ENCODE measurements around the gene BICD1.

BICD1 gene

GRCh38 chr12:32211900-32212156 lies 105.2 kb downstream of the BICD1 start:
- H2AFZ ChIP-seq (ENCODE audit: low read depth, low read length): no peak overlapping the region
- H3K36me3 ChIP-seq (ENCODE audit: insufficient read depth, low read length): peaks cover 9% of the 10 kb centered on the region
- H3K27ac ChIP-seq (ENCODE audit: low read length): no peak overlapping the region
- no peak overlapping the region for H3K4me2 ChIP-seq (ENCODE audit: insufficient read depth, low read length)
- TF ChIP-seq EZH2 (IDR thresholded peaks at IDR 0.05; ENCODE audit: borderline replicate concordance, low read depth, low read length, severe bottlenecking): no peak
- no peak for TF ChIP-seq CTCF (IDR thresholded peaks at IDR 0.05; ENCODE audit: borderline replicate concordance, extremely low read depth, low read length, poor library complexity, severe bottlenecking)
- no peaks in the 10 kb centered on the region for H3K9me3 ChIP-seq (ENCODE audit: insufficient read depth, low read length, severe bottlenecking)
- H4K20me1 ChIP-seq (ENCODE audit: insufficient read depth, low read length): no peaks in the 10 kb centered on the region
- no peaks in the 10 kb centered on the region for H3K79me2 ChIP-seq (ENCODE audit: insufficient read depth, low read length)
- DNase-seq: no peak
- ATAC-seq (ENCODE audit: insufficient read depth, low read depth): no peak
- no peak overlapping the region for H3K4me3 ChIP-seq (ENCODE audit: low read depth in 1 of 2, low read length in 2 of 2)
- no peaks in the 10 kb centered on the region for H3K4me1 ChIP-seq (ENCODE audit: insufficient read depth, low read length)
- no peaks in the 10 kb centered on the region for H3K27me3 ChIP-seq (ENCODE audit: insufficient read depth, low read length, poor library complexity)
- H3K9ac ChIP-seq (ENCODE audit: low read depth, low read length): no peak overlapping the region

DNA sequence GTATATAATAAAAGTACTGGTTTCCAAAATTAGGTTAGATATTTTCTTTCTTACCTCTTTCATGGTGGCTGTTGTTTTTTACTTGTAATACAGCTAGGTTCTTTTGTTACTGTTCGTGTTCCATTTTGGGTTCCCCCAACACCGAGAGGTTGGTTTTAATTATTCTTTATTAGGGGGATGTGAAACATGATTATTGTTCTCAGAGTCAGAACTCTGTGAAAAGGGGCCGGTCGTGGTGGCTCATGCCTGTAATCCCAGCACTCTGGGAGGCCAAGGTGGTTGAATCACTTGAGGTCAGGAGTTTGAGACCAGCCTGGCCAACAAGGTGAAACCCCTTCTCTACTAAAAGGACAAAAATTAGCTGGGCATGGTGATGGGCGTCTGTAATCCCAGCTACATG lies 108.1 kb downstream of the BICD1 start:
- Histone ChIP-seq H4K20me1 (ENCODE audit: insufficient read depth, low read length) (no peaks in the 10 kb centered on the region), H3K79me2 (ENCODE audit: insufficient read depth, low read length) (no peaks in the 10 kb centered on the region)

DNA sequence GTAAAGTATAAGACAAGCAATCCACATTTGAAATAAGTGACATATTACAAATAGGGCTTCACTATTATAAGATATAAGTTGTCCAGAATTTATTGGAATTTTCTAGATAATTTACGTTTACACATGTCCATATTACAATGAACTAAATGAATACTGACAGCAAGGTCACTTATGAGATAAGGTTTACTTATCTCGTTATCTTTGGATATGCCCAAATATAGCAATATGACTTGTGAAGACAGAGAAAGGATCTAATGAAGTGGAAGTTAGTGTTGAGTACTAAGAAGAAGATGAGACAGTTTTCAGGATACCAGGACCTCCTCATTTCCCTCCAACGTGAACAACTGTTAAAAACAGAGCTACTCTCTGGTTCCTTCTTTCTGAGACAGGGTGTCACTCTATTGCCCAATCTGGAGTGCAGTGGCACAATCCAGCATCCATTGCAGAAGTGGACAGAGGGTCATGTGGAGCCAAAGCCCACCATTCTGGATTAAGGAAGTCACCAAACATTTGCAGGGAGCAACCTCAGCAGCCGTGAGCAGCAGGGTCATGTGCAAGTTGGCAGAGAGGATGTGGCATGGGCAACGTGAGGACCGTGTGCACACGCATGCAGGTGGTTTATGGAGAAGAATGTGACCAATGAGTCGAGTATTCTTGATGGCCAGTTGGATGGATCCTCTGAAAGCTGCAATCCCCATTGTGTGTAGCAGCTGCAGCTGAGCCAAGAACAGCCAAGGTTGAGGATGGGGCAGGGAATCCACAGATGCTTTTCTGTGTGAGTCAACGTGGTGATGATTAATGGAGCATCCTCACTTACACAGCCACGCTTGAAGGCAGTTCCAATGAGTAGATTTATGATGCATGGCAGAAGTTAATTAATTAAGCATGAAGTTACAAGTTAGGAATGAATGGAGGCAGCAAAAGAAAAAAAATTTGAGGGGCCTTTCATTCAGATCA lies 111.0 kb downstream of the BICD1 start:
- no peak overlapping the region for H3K27ac ChIP-seq (ENCODE audit: low read length)
- no peak overlapping the region for H3K4me2 ChIP-seq (ENCODE audit: insufficient read depth, low read length)
- H3K9ac ChIP-seq (ENCODE audit: low read depth, low read length): no peak overlapping the region
- H3K36me3 ChIP-seq (ENCODE audit: insufficient read depth, low read length): peaks cover 30% of the 10 kb centered on the region
- H3K4me3 ChIP-seq (ENCODE audit: low read depth in 1 of 2, low read length in 2 of 2): no peak overlapping the region
- ATAC-seq (ENCODE audit: insufficient read depth, low read depth) (no peak), DNase-seq (no peak)
- H4K20me1 ChIP-seq (ENCODE audit: insufficient read depth, low read length): no peaks in the 10 kb centered on the region
- H3K27me3 ChIP-seq (ENCODE audit: insufficient read depth, low read length, poor library complexity): no peaks in the 10 kb centered on the region
- H3K4me1 ChIP-seq (ENCODE audit: insufficient read depth, low read length): no peaks in the 10 kb centered on the region
- H3K9me3 ChIP-seq (ENCODE audit: insufficient read depth, low read length, severe bottlenecking): no peaks in the 10 kb centered on the region
- H2AFZ ChIP-seq (ENCODE audit: low read depth, low read length): no peak overlapping the region
- no peak for TF ChIP-seq CTCF (IDR thresholded peaks at IDR 0.05; ENCODE audit: borderline replicate concordance, extremely low read depth, low read length, poor library complexity, severe bottlenecking)
- no peak for TF ChIP-seq EZH2 (IDR thresholded peaks at IDR 0.05; ENCODE audit: borderline replicate concordance, low read depth, low read length, severe bottlenecking)
- H3K79me2 ChIP-seq (ENCODE audit: insufficient read depth, low read length): no peaks in the 10 kb centered on the region

More for the DNA sequence above, 108.1 kb downstream of the BICD1 start:
- H2AFZ ChIP-seq (ENCODE audit: low read depth, low read length): no peak overlapping the region
- TF ChIP-seq EZH2 (IDR thresholded peaks at IDR 0.05; ENCODE audit: borderline replicate concordance, low read depth, low read length, severe bottlenecking) (no peak), CTCF (IDR thresholded peaks at IDR 0.05; ENCODE audit: borderline replicate concordance, extremely low read depth, low read length, poor library complexity, severe bottlenecking) (no peak)
- H3K4me2 ChIP-seq (ENCODE audit: insufficient read depth, low read length): no peak overlapping the region
- peaks cover 30% of the 10 kb centered on the region for H3K36me3 ChIP-seq (ENCODE audit: insufficient read depth, low read length)
- H3K4me1 ChIP-seq (ENCODE audit: insufficient read depth, low read length): no peaks in the 10 kb centered on the region
- H3K4me3 ChIP-seq (ENCODE audit: low read depth in 1 of 2, low read length in 2 of 2): no peak overlapping the region
- ATAC-seq (ENCODE audit: insufficient read depth, low read depth) (no peak), DNase-seq (no peak)
- H3K9me3 ChIP-seq (ENCODE audit: insufficient read depth, low read length, severe bottlenecking): no peaks in the 10 kb centered on the region
- H3K27ac ChIP-seq (ENCODE audit: low read length): no peak overlapping the region
- H3K27me3 ChIP-seq (ENCODE audit: insufficient read depth, low read length, poor library complexity): no peaks in the 10 kb centered on the region
- no peak overlapping the region for H3K9ac ChIP-seq (ENCODE audit: low read depth, low read length)

Data from DND-41 (cell line).